Neural cell (in vitro differentiated cells): ENCODE data around the gene KRTAP10-5.

Experiments
- CTCF ChIP-seq: fragments of 450-650 bp; IDR thresholded peaks from 2 replicates; pipeline ENCODE4 v1.5.1; 2014; ENCODE audit warnings: antibody characterized with exemption, mild to moderate bottlenecking, moderate library complexity; ENCODE audit not compliant: poor library complexity, severe bottlenecking
- MXI1 ChIP-seq: fragments of 450-650 bp; conservative IDR thresholded peaks from 2 replicates; pipeline ENCODE4 v1.6.1; 2014; ENCODE audit warnings: antibody characterized with exemption, mild to moderate bottlenecking; ENCODE audit not compliant: poor library complexity, severe bottlenecking

DNA sequence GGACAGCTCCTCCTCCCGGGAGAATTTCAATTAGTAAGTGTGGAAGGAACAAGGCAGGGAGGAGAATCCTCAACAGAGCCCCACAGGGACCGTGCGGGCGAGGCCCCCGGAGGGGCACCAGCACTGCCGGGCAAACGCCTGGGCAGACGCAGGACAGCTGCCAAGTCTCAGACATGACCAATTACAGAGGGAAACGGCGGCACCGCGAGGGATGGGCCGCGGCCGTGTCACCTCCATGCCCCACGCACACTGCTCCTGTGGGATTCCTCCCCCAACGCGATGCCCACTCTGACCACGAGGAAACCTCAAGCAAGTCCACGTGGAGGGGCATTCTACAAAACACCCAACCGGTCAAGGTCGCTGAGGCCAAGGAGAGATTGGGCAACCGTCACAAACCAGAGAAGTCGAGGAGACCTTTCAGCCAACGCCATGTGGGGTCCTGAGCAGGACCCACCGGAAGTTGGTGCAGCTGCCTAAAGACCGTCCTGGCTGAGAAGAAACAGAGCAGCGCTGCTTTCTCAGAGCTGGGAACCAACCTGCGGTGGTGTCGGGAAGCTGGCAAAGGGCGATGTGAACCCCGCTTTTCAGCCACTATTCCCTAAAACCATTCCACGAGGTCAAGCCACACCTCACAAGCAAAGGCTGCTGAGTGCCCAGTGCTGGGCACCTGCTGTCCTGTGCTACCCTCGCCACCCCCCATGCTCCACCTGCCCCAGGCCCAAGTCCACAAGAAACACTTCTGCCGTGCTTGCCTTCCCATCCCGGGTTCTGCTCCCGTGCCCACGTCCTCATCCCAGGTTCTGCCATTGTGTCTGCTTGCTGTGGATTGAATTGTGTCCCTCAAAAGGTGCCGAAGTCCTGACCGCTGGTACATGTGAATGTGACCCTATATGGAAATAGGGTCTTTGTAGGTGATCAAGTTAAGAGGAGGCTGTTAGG is 8.3 kb downstream of the KRTAP10-5 start:
- no peak for TF ChIP-seq MXI1
- TF ChIP-seq CTCF: no peak
